Stimulated activated CD4-positive, alpha-beta T cell treated with anti-CD3 and anti-CD28 coated beads, TNF-alpha, amount 100 ng/mL, for 4 hours (primary cell): ENCODE data around the gene ANKRD35.
A peak's percentile ranks its signal among the peaks of the same experiment; 100 is the strongest.
"Not testable (repeated sequence)": the region's sequence is repeated elsewhere in the genome, so short reads cannot be mapped to it uniquely, and the experiment has no call there.

Experiments used
- DNase-seq, 3 experiments: peaks; one replicate each; pipeline ENCODE4 v3.0.0-alpha.2; 2020; ENCODE audit warnings: low read depth in 3 of 3

The ANKRD35 gene

GRCh38 chr1:145885738-145886287 lies at the start of gene ANKRD35:
TSS of gene ANKRD35 (minus strand) at chr1:145885866. CDS start at chr1:145885758, 108 bp downstream.
- peak; percentile 69 to 80 (median 74) for DNase-seq

GRCh38 chr1:145932522-145933009 lies 46.9 kb upstream of the ANKRD35 start:
- DNase-seq, result not testable (repeated sequence)

GRCh38 chr1:145927916-145928643 lies 42.4 kb upstream of the ANKRD35 start:
- no peak for DNase-seq

GRCh38 chr1:145927063-145927886 lies 41.6 kb upstream of the ANKRD35 start, which contains the start of gene RBM8A:
TSS of gene RBM8A (minus strand) at chr1:145927484. CDS start at chr1:145927426, 58 bp downstream.
- peak; percentile 65 to 92 (median 90) for DNase-seq

- DNase-seq, result no peak
Measured at GRCh38 chr1:145926686-145927062, 41.0 kb upstream of the ANKRD35 start.

GRCh38 chr1:145922266-145922665 lies 36.6 kb upstream of the ANKRD35 start:
- DNase-seq, result no peak

GRCh38 chr1:145920297-145920696 lies 34.6 kb upstream of the ANKRD35 start:
- not testable (repeated sequence) for DNase-seq

GRCh38 chr1:145918992-145919939 lies 33.6 kb upstream of the ANKRD35 start:
- no peak for DNase-seq

- DNase-seq, result peak; percentile 83 to 87 (median 86)
Measured at GRCh38 chr1:145918144-145918991, 32.7 kb upstream of the ANKRD35 start, which contains the start of gene PEX11B. TSS of gene PEX11B (minus strand) at chr1:145918717. CDS start at chr1:145918688, 29 bp downstream.

GRCh38 chr1:145917595-145917994 lies 31.9 kb upstream of the ANKRD35 start:
- no peak for DNase-seq

- no peak for DNase-seq
Measured at GRCh38 chr1:145916745-145917144, 31.1 kb upstream of the ANKRD35 start.

- no peak for DNase-seq
Measured at GRCh38 chr1:145912128-145912641, 26.5 kb upstream of the ANKRD35 start.

- DNase-seq, result no peak
Measured at GRCh38 chr1:145908653-145909052, 23.0 kb upstream of the ANKRD35 start.

GRCh38 chr1:145906954-145907753 lies 21.5 kb upstream of the ANKRD35 start:
- no peak for DNase-seq

- no peak for DNase-seq
Measured at GRCh38 chr1:145901312-145902021, 15.8 kb upstream of the ANKRD35 start.

- DNase-seq, result no peak
Measured at GRCh38 chr1:145898756-145899155, 13.1 kb upstream of the ANKRD35 start.

GRCh38 chr1:145897969-145898368 lies 12.3 kb upstream of the ANKRD35 start:
- DNase-seq, result no peak

- no peak for DNase-seq
Measured at GRCh38 chr1:145895471-145895870, 9.8 kb upstream of the ANKRD35 start.
